ENCODE results near the gene TBC1D7. TPM values are rescaled to one million over a fixed set of nuclear protein-coding genes. Genes with fewer than 3 reads are reported as not detected.

Gene TBC1D7
- total RNA-seq, 2 experiments from 2014 or later, result 25.4 to 27.1 TPM

DNA sequence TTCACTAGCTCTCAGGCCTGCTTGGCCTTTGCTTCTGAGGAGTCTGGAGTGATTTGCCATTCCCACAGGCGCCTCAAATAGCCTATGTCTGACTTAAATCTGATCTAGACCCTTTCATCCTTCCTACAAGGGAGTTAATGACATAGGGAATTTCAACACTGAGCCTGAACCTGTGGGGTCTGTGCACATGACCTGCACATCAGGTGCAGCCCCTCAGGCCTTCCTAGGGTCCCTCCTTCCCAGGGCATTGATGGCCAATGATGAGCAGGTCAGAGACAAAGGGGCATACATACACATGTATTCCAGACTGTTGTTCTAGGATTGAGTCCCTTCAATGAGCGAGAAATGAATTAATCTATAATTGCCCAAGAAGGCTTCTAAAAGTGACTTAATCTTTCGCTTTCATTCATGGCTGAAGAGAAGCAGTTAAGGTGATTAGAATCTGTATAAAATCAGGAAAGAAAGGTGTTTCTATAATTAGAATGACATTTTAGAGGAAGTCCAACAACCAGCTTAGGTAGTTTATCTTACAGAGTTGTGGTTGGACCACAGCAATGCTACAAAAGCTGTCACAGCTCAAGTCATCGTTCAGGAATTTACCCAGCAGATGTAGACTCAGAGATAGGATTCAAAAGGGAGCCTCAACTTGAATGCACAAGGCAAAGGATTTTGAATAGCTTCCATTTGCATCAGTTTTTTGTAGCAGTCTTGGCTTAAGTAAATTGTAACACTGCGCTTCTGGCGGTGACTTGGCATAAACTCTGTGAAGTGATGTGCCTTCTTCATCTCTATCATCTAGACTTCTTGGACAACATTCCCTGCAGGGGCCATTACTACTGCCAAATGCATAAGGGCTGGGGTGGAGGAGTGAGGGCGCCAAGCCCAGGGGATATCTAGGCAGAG lies 27.0 kb upstream of the TBC1D7 start:
- peak overlapping the region; percentile 63 for H3K4me3 Mint-ChIP-seq

DNA sequence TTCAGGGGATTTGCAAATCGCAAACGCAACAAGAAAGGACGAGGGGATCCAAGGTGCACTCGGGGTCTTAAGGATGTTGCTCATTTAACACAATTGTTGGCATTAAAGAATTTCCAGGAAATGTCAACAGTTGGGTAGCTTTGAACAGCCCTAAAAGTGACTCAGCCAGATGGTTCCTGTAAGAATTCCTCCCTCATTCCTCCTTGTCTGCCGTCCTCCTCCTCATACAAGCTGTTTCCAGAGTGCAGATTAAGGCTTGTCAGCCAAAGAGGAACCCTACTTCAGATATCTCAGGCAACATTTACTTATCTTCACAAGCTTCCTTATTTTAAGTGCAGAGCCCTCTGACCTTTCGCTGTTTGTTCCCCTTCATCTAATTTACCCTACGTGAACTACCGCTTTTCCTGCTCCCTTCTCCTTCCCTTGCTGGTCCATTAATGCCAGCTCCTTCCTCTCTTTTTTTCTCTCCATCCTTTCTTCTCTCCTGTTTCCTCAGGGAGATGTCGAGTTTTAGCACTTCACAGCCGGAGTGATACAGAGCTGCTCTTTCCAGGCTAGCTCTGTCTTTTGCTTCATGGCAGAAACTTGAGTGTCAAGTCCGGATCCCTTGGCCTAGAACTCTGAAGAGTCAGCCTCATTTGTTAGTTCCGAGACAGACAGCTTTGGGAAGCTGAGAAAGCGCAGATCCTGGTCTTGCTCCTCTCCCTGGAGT lies 26.1 kb upstream of the TBC1D7 start:
- intact Hi-C loops (cut with micrococcal nuclease), result loop anchor here (1.0 to 10.0 kb wide), 9 partner anchors 78 to 1990 kb away; partner anchors contain the start of genes CD83 and NOL7
- H3K27me3 Mint-ChIP-seq (ENCODE audit: low read depth), result no peaks in the 10 kb centered on the region
- peak overlapping the region; percentile 26 for H3K4me3 Mint-ChIP-seq
- no peaks in the 10 kb centered on the region for H3K36me3 Mint-ChIP-seq (ENCODE audit: low read depth)
- no peak for DNase-seq
- H3K9me3 Mint-ChIP-seq, result no peaks in the 10 kb centered on the region
- peaks cover 45% of the 10 kb centered on the region for H3K4me1 Mint-ChIP-seq (ENCODE audit: low read depth)
- CTCF ChIA-PET, result interaction anchor here (0.7 to 1.8 kb wide), 7 partner anchors 16 to 220 kb away, joined by 3 to 10 read pairs (median 4); partner anchors contain the start of gene SIRT5
- peak overlapping the region; percentile 99 for H3K27ac Mint-ChIP-seq

More for the DNA sequence above, 27.0 kb upstream of the TBC1D7 start:
- H3K36me3 Mint-ChIP-seq (ENCODE audit: low read depth), result no peaks in the 10 kb centered on the region
- intact Hi-C loops (cut with micrococcal nuclease), result loop anchor here (1.0 to 10.0 kb wide), 9 partner anchors 77 to 1990 kb away; partner anchors contain the start of genes CD83 and NOL7
- H3K4me1 Mint-ChIP-seq (ENCODE audit: low read depth), result peaks cover 45% of the 10 kb centered on the region
- H3K27ac Mint-ChIP-seq, result peak overlapping the region; percentile 99
- no peaks in the 10 kb centered on the region for H3K9me3 Mint-ChIP-seq
- CTCF ChIA-PET, result interaction anchor here (0.7 to 1.8 kb wide), 9 partner anchors 17 to 219 kb away, joined by 3 to 10 read pairs (median 4); partner anchors contain the start of gene SIRT5
- peak; percentile 70 for DNase-seq
- no peaks in the 10 kb centered on the region for H3K27me3 Mint-ChIP-seq (ENCODE audit: low read depth)

DNA sequence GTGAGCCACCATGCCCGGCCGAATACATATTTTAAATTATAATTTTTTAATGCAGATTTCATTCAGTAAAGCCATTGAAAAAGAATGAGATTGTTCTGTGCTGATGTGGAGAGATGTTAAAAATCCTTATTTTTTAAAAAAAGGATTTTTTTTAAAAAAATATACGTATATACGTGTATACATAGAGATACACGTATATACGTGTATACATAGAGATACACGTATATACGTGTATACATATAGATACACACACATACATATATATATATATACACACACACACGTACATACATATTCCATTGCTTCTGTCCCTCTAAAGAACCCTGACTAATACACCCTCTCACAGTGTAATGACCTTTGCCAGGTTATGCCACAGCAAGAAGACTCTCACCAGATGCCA lies 23.8 kb upstream of the TBC1D7 start:
- no peaks in the 10 kb centered on the region for H3K27me3 Mint-ChIP-seq (ENCODE audit: low read depth)
- no peaks in the 10 kb centered on the region for H3K36me3 Mint-ChIP-seq (ENCODE audit: low read depth)
- intact Hi-C loops (cut with micrococcal nuclease), result loop anchor here (10.0 kb wide), 1 partner anchor 1987 kb away; no protein-coding TSS in a partner anchor
- DNase-seq, result no peak
- no peak overlapping the region for H3K27ac Mint-ChIP-seq
- CTCF ChIA-PET, result interaction anchor here (0.8 to 1.7 kb wide), 2 partner anchors 20 to 436 kb away, joined by 3 to 6 read pairs; no protein-coding TSS in a partner anchor
- H3K4me1 Mint-ChIP-seq (ENCODE audit: low read depth), result peaks cover 39% of the 10 kb centered on the region
- no peak overlapping the region for H3K4me3 Mint-ChIP-seq
- no peaks in the 10 kb centered on the region for H3K9me3 Mint-ChIP-seq

DNA sequence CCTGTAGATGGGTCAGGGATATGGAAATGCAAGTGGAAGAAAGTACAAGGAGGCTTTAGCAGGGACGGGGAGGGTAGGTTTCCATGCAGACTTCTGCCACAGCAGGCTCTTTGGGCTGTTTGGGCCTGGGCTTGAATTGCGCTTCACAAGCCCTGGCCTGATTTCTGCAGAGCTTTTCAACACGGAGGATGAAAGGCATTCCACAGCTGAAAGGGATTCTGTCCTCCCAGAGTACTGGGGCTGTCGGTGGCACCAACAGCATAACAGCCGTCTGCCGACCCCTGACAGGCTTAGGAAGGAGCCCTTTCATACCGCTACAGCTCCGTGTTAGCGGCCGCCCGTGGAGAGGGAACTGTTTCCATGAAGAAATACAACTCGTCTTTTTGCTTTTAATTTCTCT lies 22.9 kb upstream of the TBC1D7 start:
- intact Hi-C loops (cut with micrococcal nuclease), result loop anchor here (10.0 kb wide), 1 partner anchor 1986 kb away; no protein-coding TSS in a partner anchor
- H3K4me1 Mint-ChIP-seq (ENCODE audit: low read depth), result peaks cover 30% of the 10 kb centered on the region
- DNase-seq, result no peak
- no peak overlapping the region for H3K4me3 Mint-ChIP-seq
- no peaks in the 10 kb centered on the region for H3K36me3 Mint-ChIP-seq (ENCODE audit: low read depth)
- CTCF ChIA-PET, result interaction anchor here (0.5 to 1.7 kb wide), 4 partner anchors 14 to 437 kb away, joined by 3 to 6 read pairs (median 3); no protein-coding TSS in a partner anchor
- no peaks in the 10 kb centered on the region for H3K27me3 Mint-ChIP-seq (ENCODE audit: low read depth)
- H3K9me3 Mint-ChIP-seq, result no peaks in the 10 kb centered on the region
- no peak overlapping the region for H3K27ac Mint-ChIP-seq

DNA sequence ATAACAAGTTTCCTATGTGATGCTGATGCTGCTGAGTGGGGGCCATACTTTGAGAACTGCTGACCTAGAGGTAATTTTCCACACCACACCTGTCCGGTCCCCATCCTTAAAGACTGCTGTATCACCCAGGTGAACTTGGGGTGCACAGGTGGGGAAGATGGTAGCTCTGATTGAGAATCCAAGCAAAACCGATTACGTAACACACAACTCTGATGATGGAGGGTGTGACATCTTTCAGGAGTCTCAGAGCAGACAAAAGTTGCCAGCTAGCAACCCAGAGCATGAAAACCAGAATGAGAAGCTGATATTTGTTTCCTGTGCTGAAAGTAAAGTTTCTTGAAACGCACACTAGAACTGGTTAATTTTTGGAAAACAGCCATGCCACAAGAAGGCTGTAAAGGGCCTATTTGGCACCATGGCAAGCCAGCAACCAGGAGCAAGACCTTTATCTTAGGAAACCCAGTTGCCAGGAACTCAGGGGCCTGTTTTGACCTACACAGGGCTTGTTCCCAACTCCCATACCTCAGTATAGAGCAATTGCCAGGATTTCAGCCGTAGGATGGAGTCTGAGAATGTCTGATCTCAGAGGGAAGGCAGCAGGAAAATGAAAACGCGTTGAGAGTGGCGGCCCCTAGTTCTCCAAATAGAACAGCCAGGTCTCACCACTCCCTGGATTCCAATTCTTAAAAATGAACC lies 21.6 kb upstream of the TBC1D7 start:
- no peaks in the 10 kb centered on the region for H3K9me3 Mint-ChIP-seq
- intact Hi-C loops (cut with micrococcal nuclease), result loop anchor here (10.0 kb wide), 1 partner anchor 1985 kb away; no protein-coding TSS in a partner anchor
- CTCF ChIA-PET, result interaction anchor here (1.1 kb wide), 1 partner anchor 21 kb away, joined by 3 read pairs; the partner anchor contains the start of gene TBC1D7
- H3K27me3 Mint-ChIP-seq (ENCODE audit: low read depth), result no peaks in the 10 kb centered on the region
- no peaks in the 10 kb centered on the region for H3K36me3 Mint-ChIP-seq (ENCODE audit: low read depth)
- no peak for DNase-seq
- no peak overlapping the region for H3K4me3 Mint-ChIP-seq
- peaks cover 16% of the 10 kb centered on the region for H3K4me1 Mint-ChIP-seq (ENCODE audit: low read depth)
- H3K27ac Mint-ChIP-seq, result no peak overlapping the region

DNA sequence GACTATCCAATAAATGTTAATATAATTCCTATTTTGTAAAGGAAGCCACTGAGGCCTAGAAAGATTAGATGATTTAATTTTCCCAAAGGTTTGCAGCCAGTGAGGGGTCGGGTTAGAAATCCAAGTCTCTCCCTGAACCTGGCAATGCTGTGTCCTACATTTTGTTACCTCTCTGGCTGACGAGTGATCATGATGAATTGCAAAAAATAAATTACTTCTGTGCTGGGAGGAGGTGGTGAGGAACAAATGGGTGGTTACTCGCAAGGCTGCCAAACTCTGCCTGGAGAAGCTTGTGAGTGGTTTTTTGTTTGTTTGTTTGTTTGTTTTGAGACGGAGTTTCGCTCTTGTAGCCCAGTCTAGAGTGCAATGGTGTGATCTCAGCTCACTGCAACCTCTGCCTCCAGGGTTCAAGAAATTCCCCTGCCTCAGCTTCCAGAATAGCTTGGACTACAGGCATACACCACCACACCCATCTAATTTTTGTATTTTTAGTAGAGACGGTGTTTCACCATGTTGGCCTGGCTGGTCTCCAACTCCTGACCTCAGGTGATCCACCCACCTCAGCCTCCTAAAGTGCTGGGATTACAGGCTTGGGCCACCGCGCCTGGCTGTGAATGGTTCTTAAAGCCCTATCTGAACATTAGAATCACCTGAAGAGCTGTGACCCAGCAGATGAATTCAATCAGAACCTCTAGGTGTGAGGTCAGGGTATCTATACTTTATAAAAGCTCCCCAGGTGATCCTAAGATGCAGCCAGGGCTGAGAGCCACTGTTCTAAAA lies 20.2 kb upstream of the TBC1D7 start:
- Mint-ChIP-seq H3K27me3 (ENCODE audit: low read depth) (no peaks in the 10 kb centered on the region), H3K9me3 (no peaks in the 10 kb centered on the region), H3K4me1 (ENCODE audit: low read depth) (peaks cover 2% of the 10 kb centered on the region), H3K4me3 (no peak overlapping the region), H3K27ac (no peak overlapping the region), H3K36me3 (ENCODE audit: low read depth) (no peaks in the 10 kb centered on the region)
- intact Hi-C loops (cut with micrococcal nuclease), result no loop called here
- no peak for DNase-seq
- CTCF ChIA-PET, result interaction anchor here (0.6 to 1.1 kb wide), 3 partner anchors 20 to 1530 kb away, joined by 3 to 4 read pairs (median 4); partner anchors contain the start of gene TBC1D7

DNA sequence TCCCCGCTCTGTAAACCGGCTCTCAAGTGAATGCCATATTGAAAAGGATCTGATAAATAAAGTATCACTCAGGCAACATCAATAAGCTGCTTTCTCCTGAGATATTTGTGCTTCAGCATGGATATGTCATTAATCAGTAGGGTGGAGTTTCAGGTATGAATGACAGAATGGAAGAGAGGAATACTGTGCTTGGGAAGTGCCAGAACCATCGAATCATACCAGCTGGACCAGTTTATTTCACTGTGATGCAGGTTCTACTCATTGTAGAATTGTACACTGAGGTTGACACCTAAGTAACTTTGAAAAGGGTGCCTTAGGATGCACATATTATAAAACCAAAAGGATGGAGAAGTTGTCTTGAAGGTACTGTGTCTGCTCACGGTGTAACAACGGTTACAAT lies 17.9 kb upstream of the TBC1D7 start:
- H3K4me3 Mint-ChIP-seq, result no peak overlapping the region
- intact Hi-C loops (cut with micrococcal nuclease), result no loop called here
- CTCF ChIA-PET, result no interaction called here
- no peak overlapping the region for H3K27ac Mint-ChIP-seq
- H3K9me3 Mint-ChIP-seq, result peaks cover 9% of the 10 kb centered on the region
- no peaks in the 10 kb centered on the region for H3K27me3 Mint-ChIP-seq (ENCODE audit: low read depth)
- no peaks in the 10 kb centered on the region for H3K36me3 Mint-ChIP-seq (ENCODE audit: low read depth)
- DNase-seq, result no peak
- no peaks in the 10 kb centered on the region for H3K4me1 Mint-ChIP-seq (ENCODE audit: low read depth)

DNA sequence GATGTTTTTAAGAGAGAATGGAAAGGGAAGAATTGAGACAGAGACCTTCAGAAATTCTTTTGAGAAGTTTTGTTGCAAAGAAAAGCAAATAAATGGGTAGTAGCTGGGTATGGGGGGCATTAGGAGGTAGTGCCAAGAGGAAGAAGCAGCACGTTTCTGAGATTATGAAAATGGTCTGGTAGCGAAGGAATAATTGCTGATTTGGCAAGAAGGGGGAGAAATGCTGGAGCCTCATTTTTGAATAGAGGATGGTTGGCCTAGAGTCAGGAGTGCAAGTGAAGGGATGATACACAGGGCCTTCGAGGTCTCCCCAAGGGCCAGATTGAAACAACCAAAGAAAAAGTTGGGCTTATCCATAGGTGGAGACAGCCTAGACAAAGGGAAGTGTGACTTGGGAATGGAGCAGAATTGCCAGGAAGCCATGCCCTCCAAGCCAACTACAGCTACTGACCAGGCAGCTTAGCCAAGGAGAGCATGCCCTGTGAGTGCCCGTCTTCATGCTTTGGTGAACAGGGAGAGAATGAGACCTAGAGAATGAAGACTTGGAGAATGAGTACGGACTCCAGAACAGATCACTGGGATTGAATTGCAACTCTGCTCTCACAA lies 14.2 kb upstream of the TBC1D7 start:
- CTCF ChIA-PET, result interaction anchor here (0.7 to 1.3 kb wide), 2 partner anchors 14 to 220 kb away, joined by 3 read pairs; partner anchors contain the start of gene TBC1D7
- no peaks in the 10 kb centered on the region for H3K36me3 Mint-ChIP-seq (ENCODE audit: low read depth)
- H3K27ac Mint-ChIP-seq, result no peak overlapping the region
- no peak overlapping the region for H3K4me3 Mint-ChIP-seq
- H3K9me3 Mint-ChIP-seq, result peaks cover 9% of the 10 kb centered on the region
- DNase-seq, result no peak
- intact Hi-C loops (cut with micrococcal nuclease), result loop anchor here (5.0 kb wide), 1 partner anchor 375 kb away; no protein-coding TSS in a partner anchor
- H3K4me1 Mint-ChIP-seq (ENCODE audit: low read depth), result peaks cover 4% of the 10 kb centered on the region
- no peaks in the 10 kb centered on the region for H3K27me3 Mint-ChIP-seq (ENCODE audit: low read depth)

DNA sequence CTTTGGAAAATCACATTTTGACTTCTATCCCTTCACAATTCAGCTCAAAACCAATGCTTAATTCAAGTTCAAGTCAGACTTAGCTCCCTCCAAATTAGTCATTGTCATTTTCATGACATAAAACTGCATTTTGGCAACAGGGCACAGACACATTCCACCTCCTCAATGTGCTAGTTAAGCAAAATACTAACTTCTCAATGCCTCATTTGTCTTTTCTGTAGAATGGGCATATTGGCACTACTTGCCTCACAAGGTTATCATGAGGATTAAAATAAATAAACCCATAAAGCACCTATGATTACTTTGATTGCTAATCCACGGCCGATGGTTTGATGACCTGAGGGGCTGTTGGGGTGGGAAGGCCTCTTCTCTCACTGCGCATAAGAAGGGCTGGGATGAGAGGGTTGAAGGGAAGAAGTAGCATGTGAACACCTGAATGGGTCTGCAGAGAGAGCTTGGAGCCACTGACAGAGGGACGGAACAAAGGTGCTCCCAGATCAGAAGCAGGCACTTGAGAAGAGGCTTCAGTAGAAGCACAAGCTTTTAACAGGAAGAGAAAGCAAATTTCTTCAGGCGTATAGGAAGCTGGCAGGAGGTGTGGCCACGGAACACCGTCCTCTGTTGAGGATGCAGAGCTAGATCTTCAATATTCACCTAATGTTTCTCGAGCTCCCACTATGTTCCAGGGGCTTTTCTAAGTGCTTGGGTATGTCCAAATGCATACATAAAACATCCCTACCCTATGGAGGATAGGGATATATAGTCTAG lies 11.7 kb upstream of the TBC1D7 start:
- intact Hi-C loops (cut with micrococcal nuclease), result loop anchor here (5.0 kb wide), 1 partner anchor 377 kb away; no protein-coding TSS in a partner anchor
- H3K9me3 Mint-ChIP-seq, result peaks cover 9% of the 10 kb centered on the region
- CTCF ChIA-PET, result interaction anchor here (1.4 to 1.6 kb wide), 2 partner anchors 116 to 235 kb away, joined by 3 to 6 read pairs; no protein-coding TSS in a partner anchor

DNA sequence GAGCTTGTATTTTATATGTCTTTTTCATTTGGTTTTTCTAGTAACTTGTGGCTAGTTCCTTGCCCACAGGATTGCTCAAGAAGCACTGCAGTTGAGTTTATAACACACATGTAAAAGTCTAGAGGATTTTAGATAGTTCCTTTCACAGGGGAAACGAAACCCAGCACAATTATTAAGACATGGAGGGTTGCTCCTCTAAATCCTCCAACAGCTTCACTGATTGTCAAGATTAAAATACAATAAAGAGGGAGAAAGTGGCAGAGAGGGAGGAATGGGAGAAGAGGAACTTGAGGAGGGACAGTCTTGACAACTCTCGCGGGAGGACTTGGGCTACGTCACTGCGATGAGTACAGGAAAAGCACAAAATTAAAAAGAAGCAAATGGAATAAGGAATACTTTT lies 9.7 kb upstream of the TBC1D7 start:
- Mint-ChIP-seq H3K27ac (no peak overlapping the region), H3K4me1 (ENCODE audit: low read depth) (peaks cover 8% of the 10 kb centered on the region), H3K36me3 (ENCODE audit: low read depth) (no peaks in the 10 kb centered on the region), H3K4me3 (no peak overlapping the region), H3K9me3 (peaks cover 9% of the 10 kb centered on the region), H3K27me3 (ENCODE audit: low read depth) (no peaks in the 10 kb centered on the region)
- no peak for DNase-seq
- intact Hi-C loops (cut with micrococcal nuclease), result no loop called here
- CTCF ChIA-PET, result interaction anchor here (0.6 to 2.4 kb wide), 14 partner anchors 8 to 729 kb away, joined by 3 to 19 read pairs (median 4); partner anchors contain the start of genes SIRT5 and TBC1D7

More for the DNA sequence above, 11.7 kb upstream of the TBC1D7 start:
- DNase-seq, result no peak
- no peak overlapping the region for H3K4me3 Mint-ChIP-seq
- H3K27ac Mint-ChIP-seq, result no peak overlapping the region
- no peaks in the 10 kb centered on the region for H3K36me3 Mint-ChIP-seq (ENCODE audit: low read depth)
- no peaks in the 10 kb centered on the region for H3K27me3 Mint-ChIP-seq (ENCODE audit: low read depth)
- peaks cover 8% of the 10 kb centered on the region for H3K4me1 Mint-ChIP-seq (ENCODE audit: low read depth)

All from activated naive CD4-positive, alpha-beta T cell treated with anti-CD3 and anti-CD28 coated beads for 36 hours (primary cell).